SK-N-MC (cell line): ENCODE measurements around the gene OR6P1.

Experiments
- EZH2 ChIP-seq: fragments of 200-600 bp; sonication (generic); IDR thresholded peaks from one replicate; pipeline ENCODE4 v1.6.1; 2017; ENCODE audit warnings: antibody characterized with exemption
- FOXP2 ChIP-seq: optimal IDR thresholded peaks from 2 replicates; pipeline ENCODE3; 2011; ENCODE audit warnings: mild to moderate bottlenecking, moderate library complexity; ENCODE audit not compliant: insufficient read depth; ENCODE audit errors: extremely low read length, control extremely low read depth
- POLR2AphosphoS5 ChIP-seq: IDR thresholded peaks from 2 replicates; pipeline ENCODE4 v1.6.1; 2012; ENCODE audit warnings: mild to moderate bottlenecking, low read depth, low read length, borderline replicate concordance

GRCh38 chr1:158520955-158521665 lies 49.3 kb downstream of the OR6P1 start:
- TF ChIP-seq POLR2AphosphoS5 = no peak
- TF ChIP-seq EZH2 = no peak
- TF ChIP-seq FOXP2 = no peak
